ENCODE data around the gene ASRGL1.
"Not testable (repeated sequence)": the region's sequence is repeated elsewhere in the genome, so short reads cannot be mapped to it uniquely, and the experiment has no call there.

The ASRGL1 gene

DNA sequence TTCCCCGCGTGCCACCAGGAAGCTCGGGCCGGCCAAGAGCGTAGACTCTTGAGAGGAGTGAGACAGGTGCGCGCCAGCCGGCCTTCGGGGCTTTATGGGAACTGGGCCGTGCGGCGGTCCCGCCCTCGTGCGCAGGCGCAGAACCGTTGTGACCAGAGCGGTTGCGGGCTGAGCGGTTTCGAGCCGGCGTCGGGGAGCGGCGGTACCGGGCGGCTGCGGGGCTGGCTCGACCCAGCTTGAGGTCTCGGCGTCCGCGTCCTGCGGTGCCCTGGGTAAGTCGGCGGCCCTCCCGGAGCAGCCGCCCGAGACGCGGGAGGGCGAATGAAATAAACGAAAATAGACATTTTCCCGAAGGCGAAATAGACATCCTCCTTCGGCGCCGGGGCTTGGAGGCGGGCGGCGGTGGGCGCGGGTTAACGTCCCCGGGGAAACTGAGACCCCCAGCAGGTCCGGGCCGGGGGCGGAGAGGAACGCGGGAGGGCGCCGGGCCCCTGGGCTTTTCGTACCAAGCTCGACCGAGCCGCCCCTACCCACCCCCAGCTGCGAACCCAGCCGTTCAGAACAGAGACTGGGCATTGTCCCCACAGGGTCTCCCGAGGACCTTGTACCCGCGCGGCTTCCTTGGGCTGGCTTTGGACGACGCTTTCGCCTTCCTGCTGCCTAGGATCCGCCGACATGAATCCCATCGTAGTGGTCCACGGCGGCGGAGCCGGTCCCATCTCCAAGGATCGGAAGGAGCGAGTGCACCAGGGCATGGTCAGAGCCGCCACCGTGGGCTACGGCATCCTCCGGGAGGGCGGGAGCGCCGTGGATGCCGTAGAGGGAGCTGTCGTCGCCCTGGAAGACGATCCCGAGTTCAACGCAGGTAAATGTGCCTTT lies at the start of gene ASRGL1:
ASRGL1 (plus strand) TSS at position 146 of the 879 bp plus-strand sequence; CDS start at position 676, 530 bp downstream.
- peak; percentile 10 for DNase-seq (ENCODE audit: low read depth)

DNA sequence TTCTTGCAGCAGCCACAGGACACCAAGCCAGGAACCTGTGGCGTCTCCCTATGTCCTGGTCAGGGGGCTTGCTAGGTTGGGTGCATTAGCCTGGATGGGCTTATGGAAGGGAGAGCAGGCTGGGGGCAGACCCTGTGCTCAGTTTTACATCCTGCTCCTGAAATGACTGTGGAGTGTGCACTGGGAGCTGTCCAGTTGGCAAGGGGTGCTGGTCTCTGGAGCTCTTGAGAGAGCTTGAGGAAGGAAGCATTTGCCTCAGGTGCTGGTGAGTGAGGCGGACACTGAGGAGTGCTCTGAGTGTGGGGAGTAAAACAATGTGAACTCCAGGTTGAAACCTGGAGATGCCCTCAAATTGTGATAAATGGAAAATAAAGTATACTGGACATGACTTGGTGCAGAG lies 41.7 kb upstream of the ASRGL1 start:
- DNase-seq (ENCODE audit: low read depth): no peak

DNA sequence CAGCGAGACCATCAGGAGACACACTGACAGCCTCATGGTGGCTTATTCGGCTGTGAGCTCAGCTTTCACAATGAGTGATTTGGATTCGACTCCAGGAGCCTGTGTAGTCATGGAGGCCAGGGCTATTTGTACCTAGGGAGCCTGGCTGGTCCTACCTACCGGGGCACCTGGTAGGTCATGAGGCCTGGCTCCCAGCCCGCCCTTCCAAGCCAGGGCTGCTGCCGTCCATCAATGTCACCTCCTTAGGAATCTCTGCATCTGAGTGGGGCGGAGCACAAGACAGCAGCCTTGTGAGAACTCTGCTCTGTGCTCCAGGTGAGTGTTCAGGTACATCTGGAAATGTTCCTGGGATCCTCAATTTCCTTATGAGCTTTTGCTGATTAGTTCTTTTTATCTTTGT lies 38.3 kb upstream of the ASRGL1 start, which contains the start of gene SCGB1D4:
SCGB1D4 (minus strand) TSS at position 101 of the 400 bp plus-strand sequence; CDS start at position 36, 65 bp downstream.
- no peak for DNase-seq (ENCODE audit: low read depth)

DNA sequence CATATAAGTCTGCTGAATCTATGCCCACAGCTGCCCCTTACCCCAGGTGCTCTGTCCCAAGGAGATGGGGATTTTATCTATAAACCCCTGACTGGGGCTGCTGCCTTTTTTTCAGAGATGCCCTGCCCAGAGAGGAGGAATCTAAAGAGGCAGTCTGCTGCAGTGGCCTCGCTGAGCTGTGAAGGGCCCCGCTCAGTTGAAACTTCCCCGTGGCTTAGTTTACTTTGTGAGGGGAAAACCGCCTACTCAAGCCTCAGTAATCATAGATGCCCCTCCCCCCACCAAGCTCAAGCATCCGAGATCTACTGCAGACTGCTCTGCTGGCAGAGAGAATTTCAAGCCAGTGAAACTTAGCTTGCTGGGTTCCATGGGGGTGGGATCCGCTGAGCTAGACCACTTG lies 31.0 kb upstream of the ASRGL1 start:
- DNase-seq (ENCODE audit: low read depth): no peak

DNA sequence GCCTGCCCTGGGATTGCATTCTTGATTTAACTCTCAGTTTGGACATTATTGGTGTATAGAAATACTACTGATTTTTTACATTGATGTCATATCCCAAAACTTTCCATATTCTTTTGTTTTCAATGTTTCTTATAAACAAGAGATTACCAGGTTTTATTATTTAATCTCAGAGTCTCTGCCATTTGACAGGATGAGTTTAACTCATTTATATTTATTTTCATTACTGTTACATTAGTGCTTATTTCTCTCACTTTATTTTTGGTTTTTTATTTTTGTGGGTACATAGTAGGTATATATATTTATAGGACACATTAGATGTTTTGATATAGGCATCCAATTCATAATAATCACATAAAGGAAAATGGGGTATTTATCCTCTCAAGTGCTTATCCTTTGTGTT lies 29.3 kb upstream of the ASRGL1 start:
- no peak for DNase-seq (ENCODE audit: low read depth)

DNA sequence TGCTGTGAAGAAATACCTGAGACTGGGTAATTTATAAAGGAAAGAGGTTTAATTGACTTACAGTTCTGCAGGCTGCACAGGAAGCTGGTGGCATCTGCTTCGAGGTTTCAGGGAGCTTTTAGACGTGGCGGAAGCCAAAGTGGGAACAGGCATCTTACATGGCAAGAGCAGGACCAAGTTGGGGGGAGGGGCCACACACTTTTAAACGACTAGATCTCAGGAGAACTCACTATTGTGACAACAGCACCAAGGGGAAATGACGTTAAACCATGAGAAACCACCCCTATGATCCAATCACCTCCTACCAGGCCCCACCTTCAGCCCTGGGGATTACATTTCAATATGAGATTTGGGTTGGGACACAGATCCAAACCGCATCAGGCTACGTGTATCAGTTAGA lies 27.3 kb upstream of the ASRGL1 start:
- DNase-seq (ENCODE audit: low read depth): no peak

DNA sequence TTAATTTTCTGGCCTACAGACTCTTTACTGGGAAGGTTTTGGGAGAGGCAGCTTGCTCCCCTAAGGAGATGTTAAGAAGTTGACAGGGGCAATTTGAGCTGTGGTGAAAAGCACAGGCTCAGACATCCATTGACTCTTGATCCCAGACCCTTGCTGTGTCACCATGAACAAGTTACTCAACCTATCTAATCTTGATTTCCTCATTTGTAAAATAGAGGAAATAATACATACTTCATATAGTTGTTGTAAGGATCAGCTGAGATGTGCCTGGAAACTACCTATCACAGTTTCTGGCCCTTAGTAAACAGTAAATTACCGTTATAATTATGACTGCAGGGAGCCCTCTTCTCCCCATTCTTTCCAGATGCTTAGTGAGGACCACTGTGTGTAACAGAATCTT lies 21.8 kb upstream of the ASRGL1 start:
- no peak for DNase-seq (ENCODE audit: low read depth)

DNA sequence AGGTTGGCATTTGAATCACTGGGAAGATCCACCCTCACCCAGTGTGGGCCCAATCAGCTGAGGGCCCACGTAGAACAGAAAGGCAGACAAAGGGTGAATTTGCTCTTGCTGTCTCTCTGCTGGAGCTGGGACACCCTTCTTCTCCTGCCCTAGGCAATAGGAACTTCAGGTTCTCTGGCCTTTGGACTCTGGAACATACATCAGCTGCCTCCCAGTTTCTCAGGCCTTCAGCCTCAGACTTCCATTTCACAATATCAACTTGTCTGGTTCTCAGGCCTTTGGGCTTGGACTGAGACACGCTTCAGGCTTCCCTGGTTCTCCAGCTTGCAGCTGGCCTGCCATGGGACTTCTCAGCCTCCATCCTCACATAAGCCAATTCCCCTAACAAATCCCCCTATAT lies 14.7 kb upstream of the ASRGL1 start:
- no peak for DNase-seq (ENCODE audit: low read depth)

DNA sequence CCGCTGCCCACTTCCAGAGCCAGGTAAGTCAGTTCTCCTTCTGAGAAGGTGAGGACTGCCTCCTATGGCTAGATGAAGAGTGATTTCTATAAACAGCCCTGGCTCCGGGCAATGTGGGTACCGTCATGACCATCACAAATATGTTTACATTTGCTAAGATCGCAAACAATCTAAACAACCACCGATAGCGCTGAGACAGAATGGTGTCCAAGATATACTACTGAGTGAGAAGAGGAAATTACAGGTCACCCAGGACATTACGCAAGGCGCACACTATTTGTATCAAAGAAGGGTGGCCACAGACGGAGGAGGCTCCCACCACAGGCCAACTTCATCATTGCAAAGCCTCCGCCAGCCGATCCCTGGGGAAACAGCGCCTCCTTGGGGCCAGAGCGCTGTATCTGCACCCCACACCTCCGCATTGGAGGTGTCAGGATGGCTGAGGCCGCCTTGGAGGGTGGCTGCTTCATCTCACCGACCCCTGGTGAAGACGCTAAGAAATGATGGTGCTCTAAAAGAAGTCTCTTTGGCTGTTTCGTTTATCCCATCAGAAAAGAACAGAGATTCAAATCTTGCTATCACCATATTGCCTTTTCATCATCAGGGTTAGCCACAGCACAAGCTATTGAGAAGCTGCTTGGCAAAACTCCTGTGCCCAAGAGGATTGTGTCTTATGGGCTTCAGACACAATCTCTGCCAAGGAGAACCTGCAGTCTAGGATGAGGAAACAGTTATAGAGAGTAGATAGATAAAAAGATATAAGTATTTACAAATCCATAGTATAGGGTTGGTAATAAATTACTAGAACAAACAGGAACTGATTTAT lies 12.3 kb upstream of the ASRGL1 start:
- DNase-seq (ENCODE audit: low read depth): no peak

DNA sequence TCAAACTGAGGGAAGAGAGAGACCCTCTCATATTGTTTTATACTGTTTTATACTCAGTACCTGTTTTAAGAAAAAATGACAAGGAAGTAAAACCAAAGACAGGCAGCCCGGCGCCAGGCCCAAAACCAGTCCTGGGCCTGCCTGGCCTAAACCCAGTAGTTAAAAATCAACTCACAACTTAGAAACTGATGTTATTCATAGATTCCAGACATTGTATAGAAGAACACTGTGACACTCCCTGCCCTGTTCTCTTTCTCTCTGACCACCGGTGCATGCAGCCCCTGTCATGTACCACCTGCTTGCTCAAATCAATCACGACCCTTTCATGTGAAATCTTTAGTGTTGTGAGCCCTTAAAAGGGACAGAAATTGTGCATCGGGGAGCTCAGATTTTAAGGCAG lies 11.5 kb upstream of the ASRGL1 start:
- DNase-seq (ENCODE audit: low read depth): not testable (repeated sequence)

DNA sequence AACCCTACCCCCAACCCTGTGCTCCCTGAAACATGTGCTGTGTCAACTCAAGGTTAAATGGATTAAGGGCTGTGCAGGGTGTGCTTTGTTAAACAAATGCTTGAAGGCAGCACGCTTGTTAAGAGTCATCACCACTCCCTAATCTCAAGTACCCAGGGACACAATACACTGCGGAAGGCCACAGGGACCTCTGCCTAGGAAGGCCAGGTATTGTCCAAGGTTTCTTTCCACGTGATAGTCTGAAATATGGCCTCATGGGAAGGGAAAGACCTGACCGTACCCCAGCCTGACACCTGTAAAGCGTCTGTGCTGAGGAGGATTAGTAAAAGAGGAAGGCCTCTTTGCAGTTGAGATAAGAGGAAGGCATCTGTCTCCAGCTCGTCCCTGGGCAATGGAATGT lies 10.5 kb upstream of the ASRGL1 start:
- not testable (repeated sequence) for DNase-seq (ENCODE audit: low read depth)

DNA sequence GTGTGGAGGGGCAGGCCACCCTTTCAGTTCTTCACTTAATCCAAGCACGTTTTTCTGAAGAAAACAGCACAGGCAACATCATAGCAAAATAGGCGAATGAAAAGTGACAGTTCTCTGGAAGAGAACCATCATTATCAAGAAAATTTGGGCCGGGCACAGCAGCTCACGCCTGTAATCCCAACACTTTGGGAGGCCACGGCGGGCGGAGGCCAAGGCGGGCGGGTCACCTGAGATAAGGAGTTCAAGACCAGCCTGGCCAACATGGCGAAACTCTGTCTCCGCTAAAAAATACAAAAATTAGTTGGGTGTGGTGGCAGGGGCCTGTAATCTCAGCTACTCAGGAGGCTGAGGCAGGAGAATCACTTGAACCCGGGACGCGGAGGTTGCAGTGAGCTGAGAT lies 9.7 kb upstream of the ASRGL1 start:
- not testable (repeated sequence) for DNase-seq (ENCODE audit: low read depth)

DNA sequence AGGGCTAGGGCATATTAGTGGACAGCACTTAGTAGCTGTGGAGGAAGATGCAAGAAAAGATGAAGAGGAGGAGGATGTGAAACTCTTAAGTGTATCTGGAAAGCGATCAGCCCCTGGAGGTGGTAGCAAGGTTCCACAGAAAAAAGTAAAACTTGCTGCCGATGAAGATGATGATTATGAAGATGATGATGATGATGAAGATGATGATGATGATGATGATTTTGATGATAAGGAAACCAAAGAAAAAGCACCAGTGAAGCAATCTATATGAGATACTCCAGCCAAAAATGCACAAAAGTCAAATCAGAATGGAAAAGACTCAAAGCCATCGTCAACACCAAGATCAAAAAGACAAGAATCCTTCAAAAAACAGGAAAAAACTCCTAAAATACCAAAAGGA lies 6.0 kb upstream of the ASRGL1 start:
- not testable (repeated sequence) for DNase-seq (ENCODE audit: low read depth)

DNA sequence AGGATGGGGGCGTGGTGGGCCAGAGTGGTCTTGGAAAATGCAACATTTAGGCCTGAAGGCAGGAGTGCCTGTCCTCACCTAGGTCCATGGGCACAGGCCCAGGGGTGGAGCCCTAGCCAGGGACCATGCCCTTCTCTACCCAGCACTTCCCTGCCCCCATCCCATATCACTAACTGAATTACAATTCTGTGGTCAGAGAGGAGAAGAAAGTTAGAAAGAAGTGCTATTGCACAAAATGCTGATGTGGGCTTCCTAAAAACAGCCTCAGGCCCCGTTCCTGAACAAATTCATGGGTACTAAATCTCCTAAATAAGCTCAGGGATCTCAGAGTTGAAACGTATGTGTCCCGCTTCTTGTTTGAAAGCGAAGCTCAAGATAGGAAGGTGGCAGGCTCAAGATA lies 3.5 kb upstream of the ASRGL1 start:
- DNase-seq (ENCODE audit: low read depth): no peak

DNA sequence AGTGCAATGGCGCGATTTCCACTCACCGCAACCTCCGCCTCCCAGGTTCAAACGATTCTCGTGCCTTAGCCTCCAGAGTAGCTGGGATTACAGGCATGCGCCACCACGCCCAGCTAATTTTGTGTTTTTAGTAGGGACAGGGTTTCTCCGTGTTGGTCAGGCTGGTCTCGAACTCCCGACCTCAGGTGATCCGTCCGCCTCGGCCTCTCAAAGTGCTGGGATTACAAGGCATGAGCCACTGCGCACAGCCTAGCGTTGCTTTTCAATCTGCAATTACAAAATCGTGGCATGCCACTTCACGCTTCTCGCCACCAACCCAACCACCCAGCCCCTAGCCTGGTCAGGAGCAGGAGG lies 322 bp upstream of the ASRGL1 start:
- not testable (repeated sequence) for DNase-seq (ENCODE audit: low read depth)

DNA sequence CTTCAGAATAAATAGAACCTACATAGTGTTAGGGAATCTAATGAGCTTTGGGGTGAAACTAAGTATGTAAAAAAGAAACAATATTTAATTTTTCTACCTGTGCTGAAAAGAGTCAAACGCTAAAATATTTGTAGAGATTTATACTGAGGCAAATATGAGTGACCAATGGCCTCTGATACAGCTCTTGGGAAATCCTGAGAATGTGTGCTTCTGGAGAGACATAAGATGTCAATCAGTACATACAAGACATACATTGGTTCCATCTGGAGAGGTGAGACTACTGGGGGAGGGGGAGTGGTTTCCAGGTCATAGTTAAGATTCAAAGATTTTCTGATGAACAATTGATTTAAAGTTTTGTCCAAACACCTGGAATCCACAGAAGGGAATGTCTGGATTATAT lies 970 bp downstream of the ASRGL1 start:
- DNase-seq (ENCODE audit: low read depth): no peak

DNA sequence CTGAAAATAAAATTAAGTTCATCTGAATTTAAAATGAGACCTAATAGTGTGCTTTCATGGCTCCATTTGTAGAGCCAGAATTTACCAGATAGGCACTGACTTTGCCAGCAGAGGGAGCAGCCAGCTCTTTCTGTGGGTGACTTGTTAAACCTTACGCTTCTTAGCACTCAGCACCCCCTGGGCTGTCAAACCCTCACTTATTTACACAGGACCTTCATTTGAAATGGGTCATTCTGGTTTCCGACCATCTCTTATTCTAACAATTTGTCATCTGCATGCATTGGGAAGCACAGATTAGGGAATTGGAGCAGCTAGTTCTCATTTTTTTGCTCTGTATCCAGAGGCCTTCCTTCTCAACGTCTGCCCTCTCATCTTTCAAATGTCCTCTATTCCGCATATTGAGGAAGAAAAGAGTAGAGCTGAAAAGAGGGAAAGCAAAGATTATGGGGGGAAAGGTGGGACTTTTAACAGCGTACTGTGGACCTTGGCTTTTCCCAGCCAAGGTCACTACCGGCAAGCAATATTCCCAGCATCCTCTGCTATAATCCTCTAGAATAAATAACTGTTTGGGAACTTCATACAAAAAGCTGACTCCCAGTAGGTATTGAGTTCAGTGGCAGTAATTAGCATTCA lies 3.1 kb downstream of the ASRGL1 start:
- peak; percentile 14 for DNase-seq (ENCODE audit: low read depth)

DNA sequence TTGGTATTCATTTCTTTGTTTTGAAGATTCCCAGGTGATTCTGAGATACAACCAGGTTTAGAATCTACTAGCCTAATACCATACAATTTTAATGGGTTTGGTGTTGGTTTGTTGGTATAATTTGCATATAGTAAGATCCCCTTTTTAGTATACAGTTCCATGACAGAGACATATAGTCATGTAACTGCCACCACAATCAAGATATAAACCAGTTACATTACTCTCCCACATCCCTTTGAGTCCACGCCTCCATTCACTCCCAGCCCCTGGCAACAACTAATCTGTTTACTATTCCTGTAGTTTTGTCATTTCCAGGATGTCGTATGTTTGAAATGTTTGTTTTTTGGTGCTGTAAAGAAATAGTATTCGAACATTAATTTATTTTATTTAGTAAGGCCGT lies 4.3 kb downstream of the ASRGL1 start:
- no peak for DNase-seq (ENCODE audit: low read depth)

DNA sequence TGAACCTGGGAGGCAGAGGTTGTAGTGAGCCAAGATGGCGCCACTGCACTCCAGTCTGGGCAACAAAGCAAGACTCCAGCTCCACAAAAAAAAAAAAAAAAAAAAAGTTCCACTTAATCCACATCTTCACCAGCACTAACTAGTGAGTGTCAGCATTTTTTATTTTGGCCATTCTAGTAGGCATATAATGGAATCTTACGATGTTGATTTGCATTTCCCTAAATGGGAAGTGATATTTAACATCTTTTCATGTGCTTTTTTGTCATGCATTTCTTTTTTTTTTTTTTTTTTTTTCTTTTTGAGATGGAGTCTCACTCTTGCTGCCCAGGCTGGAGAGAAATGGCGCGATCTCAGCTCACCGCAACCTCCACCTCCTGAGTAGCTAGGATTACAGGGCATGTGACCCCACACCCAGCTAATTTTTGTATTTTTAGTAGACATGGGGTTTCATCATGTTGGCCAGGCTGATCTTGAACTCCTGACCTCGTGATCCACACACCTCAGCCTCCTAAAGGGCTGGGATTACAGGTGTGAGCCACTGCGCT lies 6.5 kb downstream of the ASRGL1 start:
- not testable (repeated sequence) for DNase-seq (ENCODE audit: low read depth)

DNA sequence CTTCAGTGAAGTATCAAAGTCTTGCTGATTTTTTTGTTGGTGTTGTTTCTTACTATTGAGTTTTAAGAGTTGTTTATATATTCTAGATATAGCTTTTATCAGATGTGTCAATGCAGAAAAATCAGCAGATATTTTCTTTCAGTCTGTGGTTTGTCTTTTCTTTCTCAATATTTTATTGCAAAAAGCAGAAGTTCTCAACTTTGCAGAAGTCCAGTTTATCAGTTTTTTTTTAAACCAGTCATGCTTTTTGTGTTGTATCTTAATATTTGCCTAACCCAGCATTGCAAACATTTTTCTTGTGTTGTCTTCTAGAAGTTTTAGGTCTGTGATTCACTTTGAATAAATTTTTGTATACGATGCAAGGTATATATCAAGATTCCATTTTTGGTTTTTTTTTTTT lies 7.0 kb downstream of the ASRGL1 start:
- no peak for DNase-seq (ENCODE audit: low read depth)

DNA sequence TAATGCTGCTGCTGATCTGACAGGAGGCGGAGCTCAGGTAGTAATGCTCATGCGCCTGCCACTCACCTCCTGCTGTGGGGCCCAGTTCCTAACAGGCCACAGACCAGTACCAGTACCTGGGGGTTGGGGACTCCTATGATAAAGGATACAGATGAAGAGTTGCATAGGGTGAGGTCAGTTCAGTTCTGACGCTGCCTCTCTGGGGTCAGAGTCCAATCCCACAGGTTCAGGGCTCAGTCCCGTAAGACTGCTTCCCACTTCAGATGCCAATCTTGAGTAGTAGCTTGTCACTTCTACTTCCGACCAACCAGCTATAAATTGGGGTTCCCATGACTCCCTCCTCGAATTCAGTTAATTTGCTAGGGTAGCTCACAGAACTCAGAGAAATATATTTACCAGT lies 8.6 kb downstream of the ASRGL1 start:
- DNase-seq (ENCODE audit: low read depth): no peak

Measured in GM04504 (cell line).